Measurements from ENCODE around the gene HPGDS.
"Not testable (repeated sequence)": the region's sequence is repeated elsewhere in the genome, so short reads cannot be mapped to it uniquely, and the experiment has no call there.

DNA sequence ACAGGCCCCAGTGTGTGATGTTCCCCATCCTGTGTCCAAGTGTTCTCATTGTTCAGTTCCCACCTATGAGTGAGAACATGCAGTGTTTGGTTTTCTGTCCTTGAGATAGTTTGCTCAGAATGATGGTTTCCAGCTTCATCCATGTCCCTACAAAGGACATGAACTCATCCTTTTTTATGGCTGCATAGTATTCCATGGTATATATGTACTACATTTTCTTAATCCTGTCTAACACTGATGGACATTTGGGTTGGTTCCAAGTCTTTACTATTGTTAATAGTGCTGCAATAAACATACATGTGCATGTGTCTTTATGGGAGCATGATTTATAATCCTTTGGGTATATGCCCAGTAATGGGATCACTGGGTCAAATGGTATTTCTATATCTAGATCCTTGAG, 22.7 kb downstream of the HPGDS start:
- not testable (repeated sequence) for TF ChIP-seq CTCF, POLR2A (IDR thresholded peaks at IDR 0.05)
